ENCODE data around the gene CPNE7.

Gene CPNE7

DNA sequence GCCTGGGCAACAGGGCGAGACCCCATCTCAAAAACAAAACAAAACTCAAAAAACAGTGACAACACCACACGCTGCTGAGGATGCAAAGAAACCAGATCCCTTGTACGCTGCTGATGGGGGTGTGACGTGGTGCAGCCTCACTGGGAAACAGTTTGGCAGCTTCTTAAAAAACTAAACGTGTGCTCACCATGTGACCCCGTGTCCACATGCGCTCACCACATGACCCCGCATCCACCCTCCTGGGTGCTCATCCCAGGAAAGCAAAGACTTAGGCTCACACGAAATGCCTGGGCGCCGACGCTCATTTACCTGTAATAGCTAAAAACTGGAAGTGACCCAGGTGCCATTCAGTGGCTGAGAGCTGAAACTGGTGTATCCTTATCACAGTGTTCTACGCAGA lies 35.0 kb upstream of the CPNE7 start:
- Histone ChIP-seq H3K4me2 (ENCODE audit: low read depth, low read length, poor library complexity, severe bottlenecking) (no peak overlapping the region), H3K9me2 (replicated peaks; ENCODE audit: insufficient read depth, low read length) (no peaks in the 10 kb centered on the region), H3K27me3 (ENCODE audit: low read length) (no peaks in the 10 kb centered on the region), H3K27ac (ENCODE audit: low read depth, low read length) (no peak overlapping the region), H3K4me3 (ENCODE audit: insufficient read depth, low read length, poor library complexity, severe bottlenecking) (no peak overlapping the region), H3K9ac (ENCODE audit: low read length) (no peak overlapping the region), H4K20me1 (ENCODE audit: low read depth, low read length) (no peaks in the 10 kb centered on the region), H3K9me3 (ENCODE audit: insufficient read depth, low read length) (no peaks in the 10 kb centered on the region), H3K36me3 (ENCODE audit: low read length) (no peaks in the 10 kb centered on the region), H3F3A (ENCODE audit: insufficient read depth) (no peaks in the 10 kb centered on the region), H3K79me2 (ENCODE audit: insufficient read depth, low read length) (no peaks in the 10 kb centered on the region), H2AFZ (ENCODE audit: low read depth, low read length, severe bottlenecking) (no peak overlapping the region)
- TF ChIP-seq, protein P1, sequence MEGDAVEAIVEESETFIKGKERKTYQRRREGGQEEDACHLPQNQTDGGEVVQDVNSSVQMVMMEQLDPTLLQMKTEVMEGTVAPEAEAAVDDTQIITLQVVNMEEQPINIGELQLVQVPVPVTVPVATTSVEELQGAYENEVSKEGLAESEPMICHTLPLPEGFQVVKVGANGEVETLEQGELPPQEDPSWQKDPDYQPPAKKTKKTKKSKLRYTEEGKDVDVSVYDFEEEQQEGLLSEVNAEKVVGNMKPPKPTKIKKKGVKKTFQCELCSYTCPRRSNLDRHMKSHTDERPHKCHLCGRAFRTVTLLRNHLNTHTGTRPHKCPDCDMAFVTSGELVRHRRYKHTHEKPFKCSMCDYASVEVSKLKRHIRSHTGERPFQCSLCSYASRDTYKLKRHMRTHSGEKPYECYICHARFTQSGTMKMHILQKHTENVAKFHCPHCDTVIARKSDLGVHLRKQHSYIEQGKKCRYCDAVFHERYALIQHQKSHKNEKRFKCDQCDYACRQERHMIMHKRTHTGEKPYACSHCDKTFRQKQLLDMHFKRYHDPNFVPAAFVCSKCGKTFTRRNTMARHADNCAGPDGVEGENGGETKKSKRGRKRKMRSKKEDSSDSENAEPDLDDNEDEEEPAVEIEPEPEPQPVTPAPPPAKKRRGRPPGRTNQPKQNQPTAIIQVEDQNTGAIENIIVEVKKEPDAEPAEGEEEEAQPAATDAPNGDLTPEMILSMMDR (IDR thresholded peaks at IDR 0.05; ENCODE audit: insufficient read depth, low read length, poor library complexity, severe bottlenecking): no peak
- TF ChIP-seq EZH2phosphoT487 (conservative IDR thresholded peaks at IDR 0.05; ENCODE audit: low read length): no peak

DNA sequence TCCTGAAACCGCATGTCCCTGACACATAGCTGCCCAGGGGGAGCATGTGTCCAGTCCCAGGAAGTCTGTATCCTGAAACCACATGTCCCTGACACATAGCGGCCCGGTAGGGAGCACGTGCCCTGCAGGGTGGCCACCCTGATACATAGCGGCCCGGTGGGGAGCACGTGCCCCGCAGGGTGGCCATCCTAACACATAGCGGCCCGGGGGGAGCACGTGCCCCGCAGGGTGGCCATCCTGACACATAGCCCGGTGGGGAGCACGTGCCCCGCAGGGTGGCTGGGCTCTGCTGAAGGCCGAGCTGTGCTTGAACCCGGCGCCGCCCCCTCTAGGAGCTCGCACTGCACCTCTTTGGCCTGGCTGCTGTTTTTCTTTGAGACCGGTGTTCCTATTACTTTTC lies 33.8 kb upstream of the CPNE7 start:
- no peaks in the 10 kb centered on the region for H3K9me2 ChIP-seq (replicated peaks; ENCODE audit: insufficient read depth, low read length)
- no peaks in the 10 kb centered on the region for H4K20me1 ChIP-seq (ENCODE audit: low read depth, low read length)
- H3K4me3 ChIP-seq (ENCODE audit: insufficient read depth, low read length, poor library complexity, severe bottlenecking): no peak overlapping the region
- H3K27me3 ChIP-seq (ENCODE audit: low read length): no peaks in the 10 kb centered on the region
- H2AFZ ChIP-seq (ENCODE audit: low read depth, low read length, severe bottlenecking): no peak overlapping the region
- H3K9me3 ChIP-seq (ENCODE audit: insufficient read depth, low read length): no peaks in the 10 kb centered on the region
- TF ChIP-seq, protein P1 (IDR thresholded peaks at IDR 0.05; ENCODE audit: insufficient read depth, low read length, poor library complexity, severe bottlenecking): no peak
- no peak for TF ChIP-seq EZH2phosphoT487 (conservative IDR thresholded peaks at IDR 0.05; ENCODE audit: low read length)
- H3K79me2 ChIP-seq (ENCODE audit: insufficient read depth, low read length): no peaks in the 10 kb centered on the region
- H3F3A ChIP-seq (ENCODE audit: insufficient read depth): no peaks in the 10 kb centered on the region
- no peak overlapping the region for H3K4me2 ChIP-seq (ENCODE audit: low read depth, low read length, poor library complexity, severe bottlenecking)
- H3K27ac ChIP-seq (ENCODE audit: low read depth, low read length): no peak overlapping the region
- no peaks in the 10 kb centered on the region for H3K36me3 ChIP-seq (ENCODE audit: low read length)
- H3K9ac ChIP-seq (ENCODE audit: low read length): no peak overlapping the region

- H3K36me3 ChIP-seq (ENCODE audit: low read length): no peaks in the 10 kb centered on the region
- no peaks in the 10 kb centered on the region for H3K9me2 ChIP-seq (replicated peaks; ENCODE audit: insufficient read depth, low read length)
- H3F3A ChIP-seq (ENCODE audit: insufficient read depth): no peaks in the 10 kb centered on the region
- no peak overlapping the region for H3K9ac ChIP-seq (ENCODE audit: low read length)
- H3K4me3 ChIP-seq (ENCODE audit: insufficient read depth, low read length, poor library complexity, severe bottlenecking): no peak overlapping the region
- no peak overlapping the region for H3K4me2 ChIP-seq (ENCODE audit: low read depth, low read length, poor library complexity, severe bottlenecking)
- H3K27ac ChIP-seq (ENCODE audit: low read depth, low read length): no peak overlapping the region
- H4K20me1 ChIP-seq (ENCODE audit: low read depth, low read length): no peaks in the 10 kb centered on the region
- TF ChIP-seq, protein P1 (IDR thresholded peaks at IDR 0.05; ENCODE audit: insufficient read depth, low read length, poor library complexity, severe bottlenecking): no peak
- no peak for TF ChIP-seq EZH2phosphoT487 (conservative IDR thresholded peaks at IDR 0.05; ENCODE audit: low read length)
- H3K79me2 ChIP-seq (ENCODE audit: insufficient read depth, low read length): no peaks in the 10 kb centered on the region
- no peak overlapping the region for H2AFZ ChIP-seq (ENCODE audit: low read depth, low read length, severe bottlenecking)
- H3K27me3 ChIP-seq (ENCODE audit: low read length): no peaks in the 10 kb centered on the region
- no peaks in the 10 kb centered on the region for H3K9me3 ChIP-seq (ENCODE audit: insufficient read depth, low read length)
Measured at GRCh38 chr16:89544113-89544512, 31.4 kb upstream of the CPNE7 start.

DNA sequence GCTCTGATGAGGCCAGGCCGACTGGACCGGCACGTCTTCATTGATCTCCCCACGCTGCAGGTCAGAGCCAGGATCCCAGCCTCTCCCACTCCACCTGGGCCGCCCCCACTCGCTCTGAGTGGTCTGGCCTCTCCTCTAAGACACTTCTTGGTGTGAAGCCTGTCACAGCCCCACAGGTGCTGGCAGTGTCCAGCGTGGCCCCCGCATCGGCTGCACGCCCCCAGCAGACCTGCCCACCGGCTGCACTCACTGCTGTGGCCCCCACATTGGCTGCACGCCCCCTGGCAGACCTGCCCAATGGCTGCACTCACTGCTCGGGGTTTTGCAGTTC lies 30.9 kb upstream of the CPNE7 start:
- no peak overlapping the region for H3K27ac ChIP-seq (ENCODE audit: low read depth, low read length)
- TF ChIP-seq, protein P1 (IDR thresholded peaks at IDR 0.05; ENCODE audit: insufficient read depth, low read length, poor library complexity, severe bottlenecking): no peak
- TF ChIP-seq EZH2phosphoT487 (conservative IDR thresholded peaks at IDR 0.05; ENCODE audit: low read length): no peak

More for the DNA sequence above, 30.9 kb upstream of the CPNE7 start:
- no peaks in the 10 kb centered on the region for H3K36me3 ChIP-seq (ENCODE audit: low read length)
- H3K9me2 ChIP-seq (replicated peaks; ENCODE audit: insufficient read depth, low read length): no peaks in the 10 kb centered on the region
- H3K4me3 ChIP-seq (ENCODE audit: insufficient read depth, low read length, poor library complexity, severe bottlenecking): no peak overlapping the region
- no peak overlapping the region for H3K9ac ChIP-seq (ENCODE audit: low read length)
- H3K9me3 ChIP-seq (ENCODE audit: insufficient read depth, low read length): no peaks in the 10 kb centered on the region
- no peaks in the 10 kb centered on the region for H4K20me1 ChIP-seq (ENCODE audit: low read depth, low read length)
- H3K4me2 ChIP-seq (ENCODE audit: low read depth, low read length, poor library complexity, severe bottlenecking): no peak overlapping the region
- no peaks in the 10 kb centered on the region for H3F3A ChIP-seq (ENCODE audit: insufficient read depth)
- no peaks in the 10 kb centered on the region for H3K27me3 ChIP-seq (ENCODE audit: low read length)
- H2AFZ ChIP-seq (ENCODE audit: low read depth, low read length, severe bottlenecking): no peak overlapping the region
- H3K79me2 ChIP-seq (ENCODE audit: insufficient read depth, low read length): no peaks in the 10 kb centered on the region

Measured in SU-DHL-6 (cell line).